ENCODE results near the gene EHD3.
"Not testable (repeated sequence)": the region's sequence is repeated elsewhere in the genome, so short reads cannot be mapped to it uniquely, and the experiment has no call there.

The EHD3 gene

GRCh38 chr2:31267437-31268120, 33.6 kb downstream of the EHD3 start:
- Mint-ChIP-seq H3K4me1 (ENCODE audit: low read depth) (no peaks in the 10 kb centered on the region), H3K4me3 (no peak overlapping the region), H3K27me3 (ENCODE audit: low read depth) (no peaks in the 10 kb centered on the region), H3K9me3 (no peaks in the 10 kb centered on the region), H3K36me3 (ENCODE audit: low read depth) (no peaks in the 10 kb centered on the region), H3K27ac (no peak overlapping the region)

DNA sequence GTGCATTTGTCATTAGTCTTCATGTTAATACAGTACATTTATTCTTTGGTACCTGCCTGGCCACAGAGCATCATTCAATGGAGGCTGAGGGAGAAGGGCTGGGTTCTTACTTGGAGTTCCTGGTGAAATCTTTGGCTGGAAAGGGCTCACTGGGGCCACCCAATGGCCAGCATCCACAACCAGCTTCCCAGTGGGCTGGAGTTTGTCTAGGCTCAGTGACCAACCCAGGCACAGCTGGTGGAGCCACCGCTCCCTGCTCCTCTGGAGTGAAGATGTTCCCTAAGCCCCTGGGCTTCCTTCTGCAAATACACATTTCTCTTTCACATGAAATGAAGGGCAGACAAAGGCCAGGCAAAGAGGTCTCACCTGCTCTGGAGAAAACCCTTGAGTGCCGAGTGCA, 34.4 kb downstream of the EHD3 start:
- H3K36me3 Mint-ChIP-seq (ENCODE audit: low read depth) = no peaks in the 10 kb centered on the region
- no peak overlapping the region for H3K4me3 Mint-ChIP-seq
- H3K27me3 Mint-ChIP-seq (ENCODE audit: low read depth) = no peaks in the 10 kb centered on the region
- no peaks in the 10 kb centered on the region for H3K4me1 Mint-ChIP-seq (ENCODE audit: low read depth)
- no peak overlapping the region for H3K27ac Mint-ChIP-seq
- no peaks in the 10 kb centered on the region for H3K9me3 Mint-ChIP-seq

DNA sequence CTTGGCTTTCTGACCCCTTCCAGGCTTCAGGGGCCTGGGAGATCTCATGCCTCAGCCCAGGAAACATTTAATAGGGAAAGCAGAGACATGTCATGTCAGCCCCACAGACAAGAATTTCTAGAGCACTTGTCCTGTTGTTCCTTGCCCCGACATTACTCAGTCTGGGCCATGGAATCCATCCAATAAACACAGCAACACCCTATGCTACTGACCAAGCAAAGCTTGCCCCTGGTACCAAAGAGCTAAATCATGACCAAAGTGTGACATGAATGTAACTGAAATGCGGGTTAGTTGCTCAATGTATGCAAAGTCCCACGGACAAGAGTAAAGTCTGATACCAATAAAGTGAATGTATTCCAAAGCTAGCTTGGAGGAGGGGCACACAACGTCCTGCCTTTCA, 35.1 kb downstream of the EHD3 start:
- no peaks in the 10 kb centered on the region for H3K36me3 Mint-ChIP-seq (ENCODE audit: low read depth)
- no peak overlapping the region for H3K4me3 Mint-ChIP-seq
- no peaks in the 10 kb centered on the region for H3K27me3 Mint-ChIP-seq (ENCODE audit: low read depth)
- H3K9me3 Mint-ChIP-seq = no peaks in the 10 kb centered on the region
- H3K27ac Mint-ChIP-seq = no peak overlapping the region
- no peaks in the 10 kb centered on the region for H3K4me1 Mint-ChIP-seq (ENCODE audit: low read depth)

DNA sequence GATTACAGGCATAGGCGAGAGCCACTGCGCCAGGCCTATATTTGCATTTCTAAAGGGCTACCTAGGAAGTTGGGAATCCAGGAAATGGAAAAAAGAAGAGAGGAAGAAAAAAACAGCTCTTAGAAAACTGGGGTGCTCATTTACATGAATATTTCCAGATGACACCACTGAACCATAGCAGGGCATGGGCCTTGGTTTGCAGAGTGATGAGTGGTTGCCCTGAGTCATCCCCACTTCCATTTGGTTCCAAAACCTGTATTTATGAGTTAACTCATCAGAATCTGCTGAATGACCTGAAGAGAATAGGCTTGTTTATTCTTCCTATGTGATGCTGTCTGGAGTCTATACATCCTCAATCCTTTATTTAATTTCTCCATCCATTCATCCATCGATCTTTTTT, 36.2 kb downstream of the EHD3 start:
- Mint-ChIP-seq H3K4me1 (ENCODE audit: low read depth) (no peaks in the 10 kb centered on the region), H3K9me3 (no peaks in the 10 kb centered on the region), H3K4me3 (no peak overlapping the region), H3K27me3 (ENCODE audit: low read depth) (no peaks in the 10 kb centered on the region), H3K27ac (no peak overlapping the region), H3K36me3 (ENCODE audit: low read depth) (no peaks in the 10 kb centered on the region)

DNA sequence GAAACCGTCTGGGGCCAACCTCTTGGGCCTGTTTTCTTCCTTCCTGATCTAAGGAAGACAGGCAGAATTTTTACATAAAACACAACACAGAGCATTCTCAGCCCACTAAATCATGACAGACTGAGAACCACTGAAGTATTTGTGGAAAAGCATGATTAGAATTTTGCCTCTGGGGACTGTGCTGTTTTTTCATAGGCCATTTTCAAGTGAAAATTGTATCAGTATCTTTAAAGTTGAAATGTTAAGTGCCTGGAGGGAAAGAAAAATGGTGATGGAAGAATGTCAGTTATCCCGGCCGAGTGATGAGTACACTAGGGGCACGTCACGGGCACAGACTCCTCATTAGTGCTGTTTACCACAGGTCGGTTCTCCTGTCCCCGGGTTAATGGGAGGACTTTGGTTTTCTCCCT, 36.9 kb downstream of the EHD3 start:
- H3K27ac Mint-ChIP-seq = no peak overlapping the region
- no peaks in the 10 kb centered on the region for H3K9me3 Mint-ChIP-seq
- no peaks in the 10 kb centered on the region for H3K36me3 Mint-ChIP-seq (ENCODE audit: low read depth)
- peaks cover 4% of the 10 kb centered on the region for H3K27me3 Mint-ChIP-seq (ENCODE audit: low read depth)
- H3K4me3 Mint-ChIP-seq = no peak overlapping the region
- H3K4me1 Mint-ChIP-seq (ENCODE audit: low read depth) = no peaks in the 10 kb centered on the region

DNA sequence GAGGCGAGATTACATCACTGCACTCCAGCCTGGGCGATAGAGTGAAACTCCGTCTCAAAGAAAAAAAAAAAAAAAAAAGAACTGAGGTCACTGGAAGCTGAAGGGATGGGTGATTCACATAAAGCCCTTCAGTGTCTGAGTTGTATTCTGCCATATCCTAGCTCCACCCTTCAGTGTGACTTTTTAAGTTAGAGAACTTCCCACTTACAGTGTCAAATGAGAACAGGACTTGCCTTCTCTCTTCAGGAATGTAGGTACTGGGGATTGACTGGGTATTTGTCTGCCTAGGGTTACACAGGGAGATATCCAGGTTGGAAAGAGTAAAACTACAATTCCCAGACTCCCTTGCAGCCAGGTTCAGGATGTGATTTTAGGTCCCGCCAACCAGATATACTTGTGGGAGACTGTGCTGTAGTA, 37.9 kb downstream of the EHD3 start:
- no peaks in the 10 kb centered on the region for H3K9me3 Mint-ChIP-seq
- H3K27me3 Mint-ChIP-seq (ENCODE audit: low read depth) = peaks cover 9% of the 10 kb centered on the region
- H3K4me1 Mint-ChIP-seq (ENCODE audit: low read depth) = no peaks in the 10 kb centered on the region
- no peaks in the 10 kb centered on the region for H3K36me3 Mint-ChIP-seq (ENCODE audit: low read depth)
- H3K4me3 Mint-ChIP-seq = no peak overlapping the region
- H3K27ac Mint-ChIP-seq = no peak overlapping the region

- Mint-ChIP-seq H3K9me3 (no peaks in the 10 kb centered on the region), H3K27ac (no peak overlapping the region), H3K27me3 (ENCODE audit: low read depth) (peaks cover 16% of the 10 kb centered on the region), H3K4me1 (ENCODE audit: low read depth) (peaks cover 4% of the 10 kb centered on the region), H3K36me3 (ENCODE audit: low read depth) (no peaks in the 10 kb centered on the region), H3K4me3 (no peak overlapping the region)
These were observed 40.6 kb downstream of the EHD3 start for GRCh38 chr2:31274401-31275075.

- no peak overlapping the region for H3K27ac Mint-ChIP-seq
- H3K27me3 Mint-ChIP-seq (ENCODE audit: low read depth) = peaks cover 16% of the 10 kb centered on the region
- no peak overlapping the region for H3K4me3 Mint-ChIP-seq
- no peaks in the 10 kb centered on the region for H3K36me3 Mint-ChIP-seq (ENCODE audit: low read depth)
- H3K4me1 Mint-ChIP-seq (ENCODE audit: low read depth) = peaks cover 4% of the 10 kb centered on the region
- H3K9me3 Mint-ChIP-seq = no peaks in the 10 kb centered on the region
These were observed 42.0 kb downstream of the EHD3 start for GRCh38 chr2:31275976-31276375.

- H3K4me1 Mint-ChIP-seq (ENCODE audit: low read depth) = peaks cover 4% of the 10 kb centered on the region
- H3K9me3 Mint-ChIP-seq = no peaks in the 10 kb centered on the region
- peaks cover 16% of the 10 kb centered on the region for H3K27me3 Mint-ChIP-seq (ENCODE audit: low read depth)
- H3K36me3 Mint-ChIP-seq (ENCODE audit: low read depth) = no peaks in the 10 kb centered on the region
- no peak overlapping the region for H3K4me3 Mint-ChIP-seq
- H3K27ac Mint-ChIP-seq = no peak overlapping the region
These were observed 43.7 kb downstream of the EHD3 start for GRCh38 chr2:31277621-31278020.

GRCh38 chr2:31282634-31283033, 48.7 kb downstream of the EHD3 start:
- H3K36me3 Mint-ChIP-seq (ENCODE audit: low read depth) = no peaks in the 10 kb centered on the region
- peaks cover 4% of the 10 kb centered on the region for H3K4me1 Mint-ChIP-seq (ENCODE audit: low read depth)
- no peak overlapping the region for H3K27ac Mint-ChIP-seq
- no peaks in the 10 kb centered on the region for H3K9me3 Mint-ChIP-seq
- H3K27me3 Mint-ChIP-seq (ENCODE audit: low read depth) = peaks cover 9% of the 10 kb centered on the region
- no peak overlapping the region for H3K4me3 Mint-ChIP-seq

DNA sequence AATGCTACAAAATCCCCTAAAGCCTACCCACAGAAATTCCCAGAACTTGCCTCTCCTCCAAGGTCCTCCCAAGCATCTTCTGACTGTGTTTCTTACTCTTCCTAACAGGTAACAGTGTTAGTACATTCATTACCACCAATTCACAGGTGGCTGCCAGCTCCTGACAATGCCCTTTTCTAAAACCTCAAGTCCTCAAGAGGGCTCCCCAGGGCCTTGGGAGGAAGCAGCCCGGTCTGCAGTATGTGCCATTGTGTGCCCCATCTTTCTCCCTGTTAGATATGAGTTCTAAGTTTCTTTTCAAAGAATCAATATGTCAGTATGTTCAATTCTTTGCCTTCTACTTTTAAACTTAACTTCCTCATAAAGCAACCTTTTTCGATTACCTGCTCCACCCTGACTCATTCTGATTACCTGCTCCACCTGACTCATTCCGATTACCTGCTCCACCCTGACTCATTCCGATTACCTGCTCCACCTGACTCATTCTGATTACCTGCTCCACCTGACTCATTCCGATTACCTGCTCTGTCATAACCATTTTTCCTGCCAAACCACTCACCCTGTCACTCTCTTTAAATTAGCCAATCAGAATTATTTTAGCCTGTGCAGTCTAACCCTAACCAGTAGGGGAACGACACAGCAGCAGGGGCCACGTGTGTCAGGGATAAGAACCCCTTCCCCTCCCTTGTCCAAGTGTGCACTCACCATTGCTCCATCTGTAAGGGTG, 49.4 kb downstream of the EHD3 start:
- not testable (repeated sequence) for H3K27ac Mint-ChIP-seq; H3K9me3 Mint-ChIP-seq; H3K4me1 Mint-ChIP-seq (ENCODE audit: low read depth); H3K27me3 Mint-ChIP-seq (ENCODE audit: low read depth); H3K4me3 Mint-ChIP-seq; H3K36me3 Mint-ChIP-seq (ENCODE audit: low read depth)

DNA sequence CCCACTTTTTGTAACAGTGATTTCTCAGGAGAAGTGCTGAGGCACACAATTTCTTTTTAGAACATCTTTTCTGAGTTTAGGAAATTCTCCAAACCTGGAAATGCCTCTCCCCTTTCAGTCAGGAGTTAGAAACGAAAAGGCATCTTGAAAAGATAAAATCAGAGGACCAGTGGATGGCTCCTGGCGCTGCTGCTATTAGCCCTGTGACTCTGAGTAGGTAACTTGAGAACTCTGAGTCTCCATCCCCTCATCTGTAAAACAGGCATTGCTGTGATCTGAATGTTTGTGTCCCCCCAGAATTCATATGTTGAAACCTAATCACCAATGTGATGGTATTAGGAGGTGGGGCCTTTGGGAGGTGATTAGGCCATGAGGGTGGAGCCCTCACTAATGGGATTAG, 50.2 kb downstream of the EHD3 start:
- no peak overlapping the region for H3K4me3 Mint-ChIP-seq
- no peaks in the 10 kb centered on the region for H3K36me3 Mint-ChIP-seq (ENCODE audit: low read depth)
- no peaks in the 10 kb centered on the region for H3K4me1 Mint-ChIP-seq (ENCODE audit: low read depth)

GRCh38 chr2:31286230-31286629, 52.3 kb downstream of the EHD3 start:
- Mint-ChIP-seq H3K9me3 (no peaks in the 10 kb centered on the region), H3K4me1 (ENCODE audit: low read depth) (no peaks in the 10 kb centered on the region), H3K27me3 (ENCODE audit: low read depth) (peaks cover 3% of the 10 kb centered on the region), H3K36me3 (ENCODE audit: low read depth) (no peaks in the 10 kb centered on the region), H3K27ac (no peak overlapping the region), H3K4me3 (no peak overlapping the region)

More for the DNA sequence above, 50.2 kb downstream of the EHD3 start:
- Mint-ChIP-seq H3K27ac (no peak overlapping the region), H3K27me3 (ENCODE audit: low read depth) (peaks cover 5% of the 10 kb centered on the region), H3K9me3 (no peaks in the 10 kb centered on the region)

GRCh38 chr2:31286961-31287550, 53.1 kb downstream of the EHD3 start:
- Mint-ChIP-seq H3K9me3 (no peaks in the 10 kb centered on the region), H3K4me1 (ENCODE audit: low read depth) (no peaks in the 10 kb centered on the region), H3K27me3 (ENCODE audit: low read depth) (peaks cover 3% of the 10 kb centered on the region), H3K36me3 (ENCODE audit: low read depth) (no peaks in the 10 kb centered on the region), H3K4me3 (no peak overlapping the region), H3K27ac (no peak overlapping the region)

- Mint-ChIP-seq H3K36me3 (ENCODE audit: low read depth) (no peaks in the 10 kb centered on the region), H3K27me3 (ENCODE audit: low read depth) (peaks cover 3% of the 10 kb centered on the region), H3K27ac (no peak overlapping the region), H3K9me3 (no peaks in the 10 kb centered on the region), H3K4me1 (ENCODE audit: low read depth) (no peaks in the 10 kb centered on the region), H3K4me3 (no peak overlapping the region)
These were observed 53.7 kb downstream of the EHD3 start for GRCh38 chr2:31287654-31288053.

All from T-helper 1 cell treated with Interleukin-12 subunit alpha and Interleukin-12 subunit beta and Interleukin-4 antibody, amounts not matched to agents 30 μg/mL and 1 μg/mL, for 36 hours (primary cell).